Uterus (tissue), 2 donors: ENCODE measurements around the gene ANKRD44.

Experiments used
- CTCF ChIP-seq, 4 experiments: fragments of 200-600 bp in 2 of 4; fragments of 450-650 bp in 2 of 4; sonication (generic) in 2 of 4; IDR thresholded peaks; one replicate each; pipeline ENCODE4 v1.5.1; 2016 to 2019; ENCODE audit warnings: antibody characterized with exemption in 4 of 4, mild to moderate bottlenecking in 2 of 4, moderate library complexity in 1 of 4
- POLR2A ChIP-seq, 2 donors: fragments of 450-650 bp; IDR thresholded peaks; one replicate each; pipeline ENCODE4 v1.6.1; 2016; ENCODE audit warnings: antibody characterized with exemption in 2 of 2, mild to moderate bottlenecking in 1 of 2, moderate library complexity in 1 of 2

DNA sequence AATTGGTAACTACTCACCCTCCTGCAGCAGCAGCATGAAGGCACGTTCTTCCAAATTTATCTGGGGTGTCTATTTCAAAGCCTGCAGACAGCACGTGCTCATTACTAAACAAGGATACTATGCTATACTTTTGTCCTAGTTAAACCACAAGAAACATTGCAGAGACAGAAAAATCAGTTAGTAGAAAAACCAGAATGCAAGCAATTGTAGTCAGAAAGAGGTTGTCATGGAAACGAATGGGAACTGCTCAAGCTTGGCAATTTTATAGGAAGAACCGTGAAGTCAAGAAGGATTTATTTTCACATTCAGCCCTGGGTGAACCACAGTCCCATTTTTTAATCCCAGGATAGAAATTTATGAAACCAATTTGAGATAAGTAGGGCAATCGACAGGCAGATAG lies 221.9 kb downstream of the ANKRD44 start:
- TF ChIP-seq CTCF (IDR thresholded peaks at IDR 0.05): no peak
- no peak for TF ChIP-seq POLR2A (IDR thresholded peaks at IDR 0.05)
